HG02759 (cell line): ENCODE data around the gene SPRR2B.
"Not testable (repeated sequence)": the region's sequence is repeated elsewhere in the genome, so short reads cannot be mapped to it uniquely, and the experiment has no call there.

Experiments
- ATAC-seq: cut with Tn5 transposase; IDR thresholded peaks from one replicate; pipeline ENCODE4 v1.9.1; 2021; ENCODE audit warnings: mild to moderate bottlenecking, moderate library complexity; ENCODE audit not compliant: unreplicated experiment

Gene SPRR2B

GRCh38 chr1:153071511-153071910, at the start of gene SPRR2B:
Gene SPRR2B, minus strand, starts transcription at chr1:153071611. Its CDS starts 772 bp downstream, at chr1:153070839.
- ATAC-seq = no peak

GRCh38 chr1:153120945-153121344, 49.5 kb upstream of the SPRR2B start:
- ATAC-seq = no peak

GRCh38 chr1:153119491-153119971, 48.1 kb upstream of the SPRR2B start:
- no peak for ATAC-seq

- ATAC-seq = not testable (repeated sequence)
These were observed 43.9 kb upstream of the SPRR2B start for GRCh38 chr1:153115264-153115663.

- no peak for ATAC-seq
These were observed 42.0 kb upstream of the SPRR2B start, which contains the start of gene SPRR2F for GRCh38 chr1:153113416-153113815. Gene SPRR2F, minus strand, starts transcription at chr1:153113516. Its CDS starts 783 bp downstream, at chr1:153112733.

GRCh38 chr1:153112454-153112853, 41.0 kb upstream of the SPRR2B start:
- not testable (repeated sequence) for ATAC-seq

GRCh38 chr1:153100245-153100644, 28.8 kb upstream of the SPRR2B start:
- ATAC-seq = no peak

GRCh38 chr1:153099461-153100045, 28.1 kb upstream of the SPRR2B start:
- ATAC-seq = no peak

- ATAC-seq = no peak
These were observed 24.4 kb upstream of the SPRR2B start for GRCh38 chr1:153095764-153096163.

- ATAC-seq = no peak
These were observed 23.0 kb upstream of the SPRR2B start, which contains the start of gene SPRR2E for GRCh38 chr1:153094426-153094825. Gene SPRR2E, minus strand, starts transcription at chr1:153094526. Its CDS starts 775 bp downstream, at chr1:153093751.

GRCh38 chr1:153087652-153088051, 16.2 kb upstream of the SPRR2B start:
- no peak for ATAC-seq

- ATAC-seq = no peak
These were observed 10.3 kb upstream of the SPRR2B start for GRCh38 chr1:153081736-153082135.

GRCh38 chr1:153072806-153073726, 1.7 kb upstream of the SPRR2B start:
- no peak for ATAC-seq

GRCh38 chr1:153070243-153070642, 1.2 kb downstream of the SPRR2B start:
- no peak for ATAC-seq

- no peak for ATAC-seq
These were observed 12.3 kb downstream of the SPRR2B start for GRCh38 chr1:153058826-153059784.

- no peak for ATAC-seq
These were observed 13.3 kb downstream of the SPRR2B start for GRCh38 chr1:153058154-153058553.

GRCh38 chr1:153057375-153057774, 14.0 kb downstream of the SPRR2B start, which contains the start of gene SPRR2A:
Gene SPRR2A, minus strand, starts transcription at chr1:153057512. Its CDS starts 777 bp downstream, at chr1:153056735.
- no peak for ATAC-seq

GRCh38 chr1:153056111-153056510, 15.3 kb downstream of the SPRR2B start:
- ATAC-seq = not testable (repeated sequence)

GRCh38 chr1:153049211-153049610, 22.2 kb downstream of the SPRR2B start:
- ATAC-seq = no peak

- ATAC-seq = no peak
These were observed 30.3 kb downstream of the SPRR2B start, which contains the start of gene SPRR2D for GRCh38 chr1:153040950-153041631. Gene SPRR2D, minus strand, starts transcription at chr1:153041120. Its CDS starts 774 bp downstream, at chr1:153040346.
